HepG2 (cell line): ENCODE results near the gene N4BP2L1. TPM values are rescaled to one million over a fixed set of nuclear protein-coding genes. Genes with fewer than 3 reads are reported as not detected.
A peak's percentile ranks its signal among the peaks of the same experiment; 100 is the strongest.

Experiments
- ARID3A ChIP-seq: IDR thresholded peaks from 2 replicates; pipeline ENCODE4 v1.6.1; 2012; ENCODE audit warnings: low read depth, low read length, improper control_type of control experiment
- CENPBD1 ChIP-seq: sonication (generic); formaldehyde crosslinking; IDR thresholded peaks from 2 replicates; pipeline ENCODE4 v1.8.0; 2022; ENCODE audit warnings: missing genetic modification reagents, low read depth, mild to moderate bottlenecking, borderline replicate concordance
- E2F2 ChIP-seq: sonication (generic); formaldehyde crosslinking; IDR thresholded peaks from 2 replicates; pipeline ENCODE4 v1.4.0; 2020; ENCODE audit warnings: missing genetic modification reagents, borderline replicate concordance
- FIP1L1 ChIP-seq: fragments of 200-400 bp; formaldehyde crosslinking; IDR thresholded peaks from 2 replicates; pipeline ENCODE4 v1.6.1; 2018; ENCODE audit warnings: low read depth, mild to moderate bottlenecking, low read length, moderate library complexity, borderline replicate concordance; ENCODE audit not compliant: insufficient read depth
- FOXK1 ChIP-seq: sonication (generic); formaldehyde crosslinking; IDR thresholded peaks from 2 replicates; pipeline ENCODE4 v1.4.0; 2020; ENCODE audit warnings: low read depth, missing genetic modification reagents, borderline replicate concordance
- GRHL1 ChIP-seq: sonication (generic); formaldehyde crosslinking; conservative IDR thresholded peaks from 2 replicates; pipeline ENCODE4 v1.8.0; 2022; ENCODE audit warnings: missing genetic modification reagents
- HHEX ChIP-seq: IDR thresholded peaks from 2 replicates; pipeline ENCODE4 v1.6.1; 2016; ENCODE audit warnings: control low read depth
- HIVEP1 ChIP-seq: sonication (generic); formaldehyde crosslinking; IDR thresholded peaks from 2 replicates; pipeline ENCODE4 v1.4.0; 2020; ENCODE audit warnings: mild to moderate bottlenecking, missing genetic modification reagents
- HOMEZ ChIP-seq: IDR thresholded peaks from 2 replicates; pipeline ENCODE4 v1.6.1; 2016; ENCODE audit warnings: low read depth
- HOXA3 ChIP-seq: sonication (generic); formaldehyde crosslinking; IDR thresholded peaks from 2 replicates; pipeline ENCODE4 v1.5.0; 2020; ENCODE audit warnings: missing genetic modification reagents
- MTA1 ChIP-seq: sonication (generic); formaldehyde crosslinking; IDR thresholded peaks from 2 replicates; pipeline ENCODE4 v1.4.0; 2020; ENCODE audit warnings: missing genetic modification reagents, mild to moderate bottlenecking, borderline replicate concordance
- MZF1 ChIP-seq: sonication (generic); formaldehyde crosslinking; IDR thresholded peaks from 2 replicates; pipeline ENCODE4 v1.8.1; 2023; ENCODE audit warnings: mild to moderate bottlenecking, missing genetic modification reagents, borderline replicate concordance
- NR0B2 ChIP-seq: sonication (generic); formaldehyde crosslinking; IDR thresholded peaks from 2 replicates; pipeline ENCODE4 v1.4.0; 2020; ENCODE audit warnings: mild to moderate bottlenecking, missing genetic modification reagents
- RBM22 ChIP-seq: fragments of 200-400 bp; formaldehyde crosslinking; optimal IDR thresholded peaks from 2 replicates; pipeline ENCODE3; 2017; ENCODE audit warnings: mild to moderate bottlenecking, low read length, moderate library complexity
- RNF219 ChIP-seq: sonication (generic); formaldehyde crosslinking; IDR thresholded peaks from 2 replicates; pipeline ENCODE4 v1.5.0; 2020; ENCODE audit warnings: mild to moderate bottlenecking, missing genetic modification reagents
- SETDB1 ChIP-seq: sonication (generic); formaldehyde crosslinking; IDR thresholded peaks from 2 replicates; pipeline ENCODE4 v1.5.1; 2020; ENCODE audit warnings: missing genetic modification reagents, mild to moderate bottlenecking, borderline replicate concordance
- SMC3 ChIP-seq: IDR thresholded peaks from 2 replicates; pipeline ENCODE4 v1.6.1; 2011; ENCODE audit warnings: low read length, improper control_type of control experiment
- ZNF230 ChIP-seq: sonication (generic); formaldehyde crosslinking; IDR thresholded peaks from 2 replicates; pipeline ENCODE4 v1.4.0; 2020; ENCODE audit warnings: mild to moderate bottlenecking, missing genetic modification reagents
- ZNF337 ChIP-seq: sonication (generic); formaldehyde crosslinking; IDR thresholded peaks from 2 replicates; pipeline ENCODE4 v1.5.1; 2020; ENCODE audit warnings: missing genetic modification reagents, low read depth, mild to moderate bottlenecking, borderline replicate concordance
- ZNF598 ChIP-seq: sonication (generic); formaldehyde crosslinking; IDR thresholded peaks from 2 replicates; pipeline ENCODE4 v1.5.1; 2020; ENCODE audit warnings: mild to moderate bottlenecking, missing genetic modification reagents, borderline replicate concordance
- ZNF720 ChIP-seq: sonication (generic); formaldehyde crosslinking; IDR thresholded peaks from 2 replicates; pipeline ENCODE4 v1.4.0; 2020; ENCODE audit warnings: missing genetic modification reagents
- polyA plus RNA-seq, 8 experiments: library from polyadenylated mRNA; depleted of rRNA in 3 of 8; stranded (reverse) in 7 of 8; unstranded in 1 of 8; fragments of >200 nt; fragmentation: Illumina TruSeq in 4 of 8; extraction: Trizol in 4 of 8; gene quantifications; 2 replicates each; pipeline versions ENCODE4 v1.2.1 to v1.2.3, GENCODE V29; 2011 to 2016; ENCODE audit warnings: low read depth in 4 of 8, missing spikeins in 1 of 8, mixed read lengths in 1 of 8; ENCODE audit not compliant: insufficient read depth in 1 of 8
- total RNA-seq, 5 experiments: library from RNA; depleted of rRNA; stranded (reverse); fragments of >200 nt; fragmentation: Illumina TruSeq; extraction: Trizol; gene quantifications; 2 replicates each; pipeline ENCODE4 v1.2.3, GENCODE V29; 2016; ENCODE audit warnings: low read depth in 1 of 5

N4BP2L1 gene
- total and polyA plus RNA-seq, 2 of the 13 experiments (the other 11 are each of a cell fraction or from before 2014, with no cell fraction given) = 13.2 to 34.5 TPM

- 0 out of 2 replicates have a peak, but pooled peaks have one; percentile 44 for TF ChIP-seq HOMEZ (CRISPR knock-in tag)
- TF ChIP-seq ZNF598 (CRISPR knock-in tag) = no peak
- no peak for TF ChIP-seq FOXK1 (CRISPR knock-in tag)
- no peak for TF ChIP-seq GRHL1
- TF ChIP-seq HHEX (CRISPR knock-in tag) = no peak
- no peak for TF ChIP-seq RNF219
- no peak for TF ChIP-seq HOXA3 (CRISPR knock-in tag)
- TF ChIP-seq ZNF230 (CRISPR knock-in tag) = no peak
- no peak for TF ChIP-seq MTA1 (CRISPR knock-in tag)
- TF ChIP-seq SETDB1 (CRISPR knock-in tag) = no peak
- no peak for TF ChIP-seq FIP1L1
- no peak for TF ChIP-seq E2F2 (CRISPR knock-in tag)
- no peak for TF ChIP-seq ZNF337 (CRISPR knock-in tag)
- TF ChIP-seq SMC3 = peak; percentile 67
- peak; percentile 45; the same call in 1 of the 2 replicates for TF ChIP-seq ARID3A
- no peak for TF ChIP-seq RBM22
- TF ChIP-seq MZF1 (CRISPR knock-in tag) = no peak
- TF ChIP-seq CENPBD1 = no peak
- TF ChIP-seq NR0B2 (CRISPR knock-in tag) = no peak
- TF ChIP-seq ZNF720 = no peak
- TF ChIP-seq HIVEP1 (CRISPR knock-in tag) = no peak
These were observed 15.2 kb upstream of the N4BP2L1 start (continued) for GRCh38 chr13:32443111-32443510.
